Hematopoietic multipotent progenitor cell treated with erythropoietin and hydrocortisone succinate and interleukin-3 and kit ligand, for 15 days (in vitro differentiated cells): Measurements from ENCODE around the gene ERG.

Source experiments
- DNase-seq: peaks from one replicate; pipeline ENCODE4 v3.0.0-alpha.2; 2015; ENCODE audit warnings: low spot score

The ERG gene

GRCh38 chr21:38433471-38433870 is 64.8 kb downstream of the ERG start:
- no peak for DNase-seq

GRCh38 chr21:38430401-38430984 is 67.8 kb downstream of the ERG start:
- DNase-seq: no peak

GRCh38 chr21:38429011-38429410 is 69.3 kb downstream of the ERG start:
- DNase-seq: no peak

GRCh38 chr21:38428211-38428610 is 70.1 kb downstream of the ERG start:
- DNase-seq: no peak

GRCh38 chr21:38424305-38425019 is 73.8 kb downstream of the ERG start:
- no peak for DNase-seq

GRCh38 chr21:38422082-38422481 is 76.2 kb downstream of the ERG start:
- DNase-seq: no peak

- DNase-seq: no peak
Measured at GRCh38 chr21:38420140-38420539, 78.1 kb downstream of the ERG start.

- no peak for DNase-seq
Measured at GRCh38 chr21:38417726-38418125, 80.6 kb downstream of the ERG start.

GRCh38 chr21:38416791-38417190 is 81.5 kb downstream of the ERG start:
- no peak for DNase-seq

- DNase-seq: no peak
Measured at GRCh38 chr21:38413958-38414548, 84.2 kb downstream of the ERG start.

- no peak for DNase-seq
Measured at GRCh38 chr21:38410466-38410865, 87.8 kb downstream of the ERG start.

GRCh38 chr21:38409907-38410306 is 88.4 kb downstream of the ERG start:
- no peak for DNase-seq

- no peak for DNase-seq
Measured at GRCh38 chr21:38404177-38404576, 94.1 kb downstream of the ERG start.

GRCh38 chr21:38402795-38403194 is 95.5 kb downstream of the ERG start:
- DNase-seq: no peak

- no peak for DNase-seq
Measured at GRCh38 chr21:38402291-38402690, 96.0 kb downstream of the ERG start.

- no peak for DNase-seq
Measured at GRCh38 chr21:38401191-38401926, 96.9 kb downstream of the ERG start.

- DNase-seq: no peak
Measured at GRCh38 chr21:38400195-38400919, 97.9 kb downstream of the ERG start.

GRCh38 chr21:38399103-38399502 is 99.2 kb downstream of the ERG start:
- no peak for DNase-seq

- DNase-seq: no peak
Measured at GRCh38 chr21:38396325-38396724, 102.0 kb downstream of the ERG start.

- DNase-seq: no peak
Measured at GRCh38 chr21:38395581-38395980, 102.7 kb downstream of the ERG start.

GRCh38 chr21:38392661-38393060 is 105.6 kb downstream of the ERG start:
- no peak for DNase-seq

GRCh38 chr21:38389896-38390295 is 108.4 kb downstream of the ERG start:
- DNase-seq: no peak
